Pancreas (tissue), 10 donors: Measurements from ENCODE around the gene CCDC9. TPM values are rescaled to one million over a fixed set of nuclear protein-coding genes. Genes with fewer than 3 reads are reported as not detected.
"Not testable (repeated sequence)": the region's sequence is repeated elsewhere in the genome, so short reads cannot be mapped to it uniquely, and the experiment has no call there.

Experiments
- ATAC-seq, 4 donors: fragments of 200-7000 bp; cut with Tn5 transposase; one replicate each; pipeline versions ENCODE4 v1.8.0 to v1.9.1; 2020; ENCODE audit warnings: mild to moderate bottlenecking in 4 of 4, moderate library complexity in 4 of 4
- DNase-seq, 6 donors: peaks; one replicate each; pipeline ENCODE4 v3.0.0-alpha.2; 2020
- FAIRE-seq: peaks from 2 replicates; lab custom pipeline; 2012; peaks lifted over from hg19 to GRCh38; lab: Jason Lieb, UNC
- H3K27ac ChIP-seq, 4 donors: fragments of 200-600 bp; sonication (generic); 1 replicate in 3 of 4; 2 replicates in 1 of 4; pipeline versions ENCODE4 v1.5.0 to v1.8.0; 2020
- H3K27me3 ChIP-seq, 4 donors: fragments of 200-600 bp; one replicate each; pipeline ENCODE4 v1.8.0; 2021
- H3K36me3 ChIP-seq, 3 donors: fragments of 200-600 bp; sonication (generic) in 1 of 3; one replicate each; pipeline versions ENCODE4 v1.5.0 to v1.8.0; 2020 to 2021
- H3K4me1 ChIP-seq, 3 donors: fragments of 200-600 bp; one replicate each; pipeline ENCODE4 v1.8.0; 2021
- H3K4me3 ChIP-seq, 4 donors: fragments of 200-600 bp; sonication (generic) in 2 of 4; one replicate each; pipeline versions ENCODE4 v1.5.0 to v1.8.0; 2020 to 2021
- H3K9me3 ChIP-seq, 4 donors: fragments of 200-600 bp; one replicate each; pipeline ENCODE4 v1.8.0; 2021
- CTCF ChIP-seq, 4 donors: fragments of 200-600 bp; sonication (generic) in 3 of 4; IDR thresholded peaks; one replicate each; pipeline versions ENCODE4 v1.5.0 to v1.8.0; 2021; ENCODE audit warnings: antibody characterized with exemption in 4 of 4
- whole genome bisulfite sequencing, 2 donors: extraction: QIAGEN DNeasy Blood & Tissue Kit; methylation state at CpG; one replicate each; pipeline ENCODE4 v1.1.7; 2013; 5-methylcytosine and 5-hydroxymethylcytosine counted together
- intact Hi-C, 3 donors: fragments of 100-400 bp; cut with DNase I; formaldehyde crosslinking; loops; one replicate each; pipeline versions ENCODE4 v1.11.1 to v1.14.2; 2022
- polyA plus RNA-seq, 2 donors: library from polyadenylated mRNA; stranded (reverse); fragments of 200-250 nt; gene quantifications; one replicate each; pipeline ENCODE4 v1.2.3, GENCODE V29; 2013
- total RNA-seq, 6 donors: library from RNA; stranded (reverse); fragmentation: NEBNext Ultra II Directional in 4 of 6; extraction: Animal tissue kit (Norgen Biotek cat#: 25700) in 4 of 6; gene quantifications; one replicate each; pipeline versions ENCODE4 v1.2.1 to v1.2.4, GENCODE V29; 2021 to 2023
- donor health status: healthy with polysubstance abuse.
- donor health status: DM: no; HTN: no; CAD: no; lungs with moderate emphysema.
- donor health status: DM: no; HTN: no; CAD: no.
- donor health status: control.
- donor health status: control.
- donor health status: Bipolar disorder and iron deficiency.
- donor health status: DM: yes; HTN: yes; CAD: no.
- donor health status: DM: no; HTN: no; CAD: no.
- donor health status: DM: no; HTN: no; CAD: no.
- donor health status: DM: yes; HTN: yes; CAD: no.

CCDC9 gene
- total and polyA plus RNA-seq, 8 donors: 24.6 to 102 (median 37.8) TPM

- FAIRE-seq (no peak), ATAC-seq (peak; percentile 93 to 98 (median 94)), DNase-seq (peak in 4 of 6 donors; percentile 59 to 77 (median 72))
- Histone ChIP-seq H3K27ac (no peak overlapping the region), H3K9me3 (no peaks in the 10 kb centered on the region), H3K36me3 (no peaks in the 10 kb centered on the region), H3K4me3 (no peak overlapping the region), H3K4me1 (no peaks in the 10 kb centered on the region), H3K27me3 (no peaks in the 10 kb centered on the region)
- intact Hi-C loops: loop anchor here in 2 of 3 donors (5.0 to 10.0 kb wide), 3 partner anchors 89 to 399 kb away; no protein-coding TSS in a partner anchor
- TF ChIP-seq CTCF (IDR thresholded peaks at IDR 0.05): peak; percentile 55 to 75 (median 62)
- WGBS, 2 donors: 36 to 39% methylated on average over 12 of the region's 12 CpGs
Observed at GRCh38 chr19:47296036-47296435, 39.7 kb downstream of the CCDC9 start.

GRCh38 chr19:47300867-47301266 is 44.5 kb downstream of the CCDC9 start:
- H3K4me1 ChIP-seq, H3K27ac ChIP-seq, H3K9me3 ChIP-seq, H3K4me3 ChIP-seq, H3K36me3 ChIP-seq, DNase-seq, H3K27me3 ChIP-seq, ATAC-seq, FAIRE-seq, intact Hi-C loops: not testable (repeated sequence)
- 94 to 97% methylated on average over 13 to 14 of the region's 14 CpGs for WGBS, 2 donors

GRCh38 chr19:47302249-47302648 is 45.9 kb downstream of the CCDC9 start:
- 92 to 96% methylated on average over 10 of the region's 10 CpGs for WGBS, 2 donors
- H3K27ac ChIP-seq: no peak overlapping the region
- no peak overlapping the region for H3K4me3 ChIP-seq
- FAIRE-seq: no peak
- no peak for DNase-seq
- intact Hi-C loops: no loop called here
- TF ChIP-seq CTCF (IDR thresholded peaks at IDR 0.05): no peak
- no peaks in the 10 kb centered on the region for H3K4me1 ChIP-seq
- no peak for ATAC-seq
- H3K9me3 ChIP-seq: no peaks in the 10 kb centered on the region
- no peaks in the 10 kb centered on the region for H3K36me3 ChIP-seq
- no peaks in the 10 kb centered on the region for H3K27me3 ChIP-seq

GRCh38 chr19:47303966-47304365 is 47.6 kb downstream of the CCDC9 start:
- no peak for TF ChIP-seq CTCF (IDR thresholded peaks at IDR 0.05)
- Histone ChIP-seq H3K36me3 (no peaks in the 10 kb centered on the region), H3K4me3 (no peak overlapping the region), H3K4me1 (no peaks in the 10 kb centered on the region), H3K27ac (no peak overlapping the region), H3K9me3 (no peaks in the 10 kb centered on the region), H3K27me3 (no peaks in the 10 kb centered on the region)
- no peak for FAIRE-seq
- 83 to 94% methylated on average over 6 of the region's 6 CpGs for WGBS, 2 donors
- intact Hi-C loops: no loop called here
- ATAC-seq: no peak
- DNase-seq: no peak

- no peak for FAIRE-seq
- H3K27ac ChIP-seq: no peak overlapping the region
Observed at GRCh38 chr19:47305309-47305751, 49.0 kb downstream of the CCDC9 start.

More at GRCh38 chr19:47305309-47305751, 49.0 kb downstream of the CCDC9 start:
- H3K27me3 ChIP-seq: no peaks in the 10 kb centered on the region
- intact Hi-C loops: no loop called here
- H3K4me1 ChIP-seq: no peaks in the 10 kb centered on the region
- H3K36me3 ChIP-seq: no peaks in the 10 kb centered on the region
- WGBS, 2 donors: 3% methylated on average over 14 of the region's 14 CpGs
- peak; percentile 82 to 91 (median 90) for TF ChIP-seq CTCF (IDR thresholded peaks at IDR 0.05)
- DNase-seq (peak; percentile 56 to 91 (median 84)), ATAC-seq (peak; percentile 84 to 97 (median 94))
- no peaks in the 10 kb centered on the region for H3K9me3 ChIP-seq
- H3K4me3 ChIP-seq: no peak overlapping the region
